WERI-Rb-1 (cell line): ENCODE results near the gene MAPK8IP1.

Source experiments
- DNase-seq: peaks from one replicate; pipeline ENCODE4 v3.0.0-alpha.2; 2020
- H3K27ac ChIP-seq: fragments of 250-450 bp; sonication (Bioruptor Pico); 2 replicates; pipeline ENCODE4 v1.5.1; 2020; ENCODE audit warnings: mild to moderate bottlenecking, moderate library complexity
- H3K27me3 ChIP-seq: fragments of 250-450 bp; sonication (Bioruptor Pico); 2 replicates; pipeline ENCODE4 v1.5.1; 2021; ENCODE audit warnings: mild to moderate bottlenecking, low read depth, moderate library complexity; ENCODE audit not compliant: insufficient read depth, severe bottlenecking
- H3K36me3 ChIP-seq: fragments of 250-450 bp; sonication (Bioruptor Pico); 2 replicates; pipeline ENCODE4 v1.5.1; 2020; ENCODE audit warnings: mild to moderate bottlenecking, moderate library complexity
- H3K4me3 ChIP-seq: 2 replicates; pipeline ENCODE4 v1.5.1; 2011; ENCODE audit warnings: low read depth, mild to moderate bottlenecking, control low read depth, low read length
- H3K9me3 ChIP-seq: fragments of 250-450 bp; sonication (Bioruptor Pico); 2 replicates; pipeline ENCODE4 v1.5.1; 2021; ENCODE audit warnings: mild to moderate bottlenecking, moderate library complexity; ENCODE audit not compliant: severe bottlenecking
- CTCF ChIP-seq: IDR thresholded peaks from 2 replicates; pipeline ENCODE4 v1.5.1; 2011; ENCODE audit warnings: low read depth, mild to moderate bottlenecking, control low read depth, inconsistent platforms, low read length

The MAPK8IP1 gene

GRCh38 chr11:45852018-45852711 lies 33.3 kb upstream of the MAPK8IP1 start:
- no peak for DNase-seq
- no peaks in the 10 kb centered on the region for H3K27me3 ChIP-seq
- TF ChIP-seq CTCF: no peak
- H3K4me3 ChIP-seq: no peak overlapping the region
- H3K36me3 ChIP-seq: peaks cover 2% of the 10 kb centered on the region; the same call in 1 of the 2 replicates
- H3K9me3 ChIP-seq: no peaks in the 10 kb centered on the region
- no peak overlapping the region for H3K27ac ChIP-seq

GRCh38 chr11:45852712-45853101 lies 32.7 kb upstream of the MAPK8IP1 start:
- Histone ChIP-seq H3K36me3 (no peaks in the 10 kb centered on the region; the same call in 1 of the 2 replicates), H3K4me3 (no peak overlapping the region), H3K9me3 (no peaks in the 10 kb centered on the region), H3K27me3 (no peaks in the 10 kb centered on the region), H3K27ac (no peak overlapping the region)
- TF ChIP-seq CTCF: no peak
- DNase-seq: no peak

- no peak for TF ChIP-seq CTCF
- Histone ChIP-seq H3K27ac (no peak overlapping the region), H3K4me3 (no peak overlapping the region), H3K36me3 (peaks cover 8% of the 10 kb centered on the region), H3K9me3 (no peaks in the 10 kb centered on the region), H3K27me3 (no peaks in the 10 kb centered on the region)
- DNase-seq: no peak
Measured at GRCh38 chr11:45853332-45854219, 31.9 kb upstream of the MAPK8IP1 start.

- Histone ChIP-seq H3K27ac (no peak overlapping the region), H3K9me3 (no peaks in the 10 kb centered on the region), H3K36me3 (peaks cover 15% of the 10 kb centered on the region), H3K4me3 (no peak overlapping the region), H3K27me3 (no peaks in the 10 kb centered on the region)
- no peak for DNase-seq
- no peak for TF ChIP-seq CTCF
Measured at GRCh38 chr11:45855308-45855707, 30.1 kb upstream of the MAPK8IP1 start.

GRCh38 chr11:45856044-45856468 lies 29.4 kb upstream of the MAPK8IP1 start:
- Histone ChIP-seq H3K4me3 (no peak overlapping the region), H3K9me3 (no peaks in the 10 kb centered on the region), H3K36me3 (peaks cover 21% of the 10 kb centered on the region), H3K27ac (no peak overlapping the region), H3K27me3 (no peaks in the 10 kb centered on the region)
- TF ChIP-seq CTCF: no peak
- no peak for DNase-seq
